Pons (tissue), 1 donor: Measurements from ENCODE around the gene UBE2G2.
"Not testable (repeated sequence)": the region's sequence is repeated elsewhere in the genome, so short reads cannot be mapped to it uniquely, and the experiment has no call there.

Source experiments
- DNase-seq: peaks from one replicate; pipeline ENCODE4 v3.0.0-alpha.2; 2016; ENCODE audit warnings: low spot score

UBE2G2 gene

DNA sequence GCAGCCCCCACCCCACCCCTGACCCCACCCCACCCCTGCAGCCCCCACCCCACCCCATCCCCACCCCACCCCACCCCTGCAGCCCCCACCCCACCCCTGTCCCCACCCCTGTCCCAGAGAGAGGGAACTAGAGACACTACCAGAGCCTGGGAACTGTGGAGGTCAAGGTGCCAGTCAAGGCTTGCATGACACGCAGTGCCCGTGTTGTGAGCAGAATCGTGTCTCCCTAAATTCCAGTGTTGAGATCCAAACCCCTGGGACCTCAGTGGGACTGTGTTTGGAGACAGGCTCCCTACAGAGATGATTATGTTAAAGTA, 34.7 kb upstream of the UBE2G2 start:
- DNase-seq = no peak

DNA sequence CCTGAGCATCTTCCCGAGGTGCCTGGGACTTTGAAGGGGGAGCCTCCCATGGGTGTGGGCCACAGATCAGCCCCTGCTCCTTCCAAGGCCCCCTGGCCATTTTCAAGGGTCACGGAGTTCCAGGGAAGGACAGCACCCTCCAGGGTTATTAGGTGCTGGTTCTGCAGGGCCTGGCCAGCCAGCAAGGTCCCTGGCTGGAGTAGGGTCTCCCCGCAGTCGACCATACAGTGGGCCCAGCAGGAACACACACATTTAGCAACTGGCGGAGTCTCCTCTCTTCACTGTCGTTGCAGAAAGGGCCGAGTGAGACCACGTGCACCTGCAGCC, 34.0 kb upstream of the UBE2G2 start:
- no peak for DNase-seq

DNA sequence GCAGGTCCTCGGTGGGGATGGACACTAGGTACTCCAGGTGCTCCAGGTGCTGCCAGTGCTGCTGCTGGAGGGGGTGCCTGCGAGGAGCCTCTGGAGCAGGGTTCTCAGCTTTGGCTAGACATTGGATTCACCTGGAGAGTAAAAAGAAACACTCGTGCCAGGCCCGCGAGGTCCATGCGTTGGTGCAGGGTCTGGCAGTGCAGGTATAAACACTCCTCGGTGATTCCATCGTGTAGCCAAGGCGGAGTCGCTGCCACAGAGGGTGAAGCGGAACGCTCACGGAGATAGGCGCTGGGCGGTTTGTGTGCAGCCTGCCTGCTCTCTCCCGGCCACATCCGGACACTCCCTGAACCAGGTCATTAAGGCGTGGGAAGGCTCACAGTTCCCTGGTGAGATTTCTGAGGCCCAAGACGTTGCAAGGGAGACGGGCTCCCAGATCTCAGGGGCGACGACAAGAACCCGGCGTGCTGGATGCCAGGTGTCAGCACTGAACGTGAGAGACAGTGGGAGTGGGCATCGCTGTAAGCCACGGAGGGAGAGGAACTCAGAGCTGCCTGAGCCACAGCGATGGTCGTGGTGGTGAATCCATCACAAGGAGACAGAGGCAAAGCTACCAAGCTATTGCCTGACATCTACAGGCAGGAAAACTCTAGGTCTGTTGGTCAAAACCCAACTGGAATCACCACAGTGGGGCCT, 33.5 kb upstream of the UBE2G2 start:
- no peak for DNase-seq

DNA sequence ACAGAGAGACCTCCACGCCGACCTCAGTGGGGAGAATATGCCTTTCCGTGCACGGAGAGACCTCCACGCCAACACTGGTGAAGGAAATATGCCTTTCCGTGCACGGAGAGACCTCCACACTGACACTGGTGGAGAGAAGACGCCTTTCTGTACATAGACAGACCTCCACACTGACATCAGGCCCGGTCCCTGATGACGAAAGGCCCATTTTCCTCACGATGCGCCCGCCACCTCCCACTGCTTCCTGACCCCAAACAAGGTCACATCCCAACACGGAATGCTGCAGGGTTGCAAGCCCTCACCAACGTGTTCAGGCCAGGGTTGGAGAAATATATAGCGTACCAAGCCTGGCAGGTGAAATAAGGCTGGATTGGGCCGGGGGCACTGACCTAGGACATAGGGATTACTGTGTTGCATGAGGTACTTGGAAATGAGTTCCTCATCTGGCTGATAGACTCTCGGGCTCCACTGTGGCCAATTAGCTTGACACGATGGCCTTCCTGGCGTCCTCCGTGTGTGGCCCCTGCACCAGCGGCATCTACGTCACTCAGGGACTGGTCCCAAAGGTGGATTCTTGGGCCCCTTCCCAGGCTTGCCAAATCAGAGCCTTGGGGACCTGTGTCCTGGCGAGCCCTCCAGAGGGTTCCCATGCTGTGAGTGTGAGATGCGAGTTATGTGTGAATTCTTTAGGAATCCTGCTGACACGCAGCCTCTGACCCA, 32.8 kb upstream of the UBE2G2 start:
- no peak for DNase-seq

DNA sequence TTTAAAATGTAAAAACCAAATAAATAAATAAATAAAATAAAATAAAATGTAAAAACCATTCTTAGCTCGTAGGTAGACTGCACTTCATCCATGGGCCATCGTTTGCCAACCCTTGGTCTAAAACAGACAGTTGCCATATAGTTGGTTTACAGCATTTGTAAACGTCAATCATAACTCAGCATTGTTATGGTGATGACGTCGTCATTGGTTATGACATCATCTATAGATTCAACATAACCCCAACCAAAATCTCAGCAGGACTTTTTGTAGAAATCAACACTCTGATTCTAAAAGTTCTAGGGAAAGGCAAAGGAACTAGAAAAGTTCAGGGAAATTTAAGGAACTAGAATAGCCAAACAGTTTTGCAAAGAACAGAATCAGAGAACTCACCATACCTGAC, 32.0 kb upstream of the UBE2G2 start:
- DNase-seq = no peak

DNA sequence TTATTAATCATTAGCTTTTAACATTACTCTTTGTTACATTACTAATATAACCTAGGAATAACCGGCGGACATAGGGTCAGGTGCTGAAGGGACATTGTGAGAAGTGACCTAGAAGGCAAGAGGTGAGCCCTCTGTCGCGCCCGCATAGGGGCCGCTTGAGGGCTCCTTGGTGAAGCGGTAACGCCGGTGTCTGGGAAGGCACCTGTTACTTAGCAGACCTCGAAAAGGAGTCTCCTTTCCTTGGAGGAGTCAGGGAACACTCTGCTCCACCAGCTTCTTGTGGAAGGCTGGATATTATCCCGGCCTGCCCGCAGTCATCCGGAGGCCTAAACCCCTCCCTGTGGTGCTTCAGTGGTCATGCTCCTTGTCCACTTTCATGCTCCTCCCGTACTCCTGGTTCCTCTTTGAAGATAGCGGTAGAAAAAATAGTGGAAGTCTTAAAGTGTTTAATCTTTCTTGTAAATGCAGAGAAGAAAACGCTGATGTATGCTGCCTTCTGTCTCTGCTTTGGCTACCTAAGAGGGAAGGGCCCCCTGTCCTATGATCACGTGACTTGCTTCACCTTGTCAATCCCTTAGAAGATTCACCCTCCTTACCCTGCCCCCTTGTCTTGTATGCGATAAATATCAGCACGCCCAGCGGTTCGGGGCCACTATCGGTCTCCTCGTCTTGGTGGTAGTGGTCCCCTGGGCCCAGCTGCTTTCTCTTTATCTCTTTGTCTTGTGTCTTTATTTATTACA, 31.1 kb upstream of the UBE2G2 start:
- not testable (repeated sequence) for DNase-seq

DNA sequence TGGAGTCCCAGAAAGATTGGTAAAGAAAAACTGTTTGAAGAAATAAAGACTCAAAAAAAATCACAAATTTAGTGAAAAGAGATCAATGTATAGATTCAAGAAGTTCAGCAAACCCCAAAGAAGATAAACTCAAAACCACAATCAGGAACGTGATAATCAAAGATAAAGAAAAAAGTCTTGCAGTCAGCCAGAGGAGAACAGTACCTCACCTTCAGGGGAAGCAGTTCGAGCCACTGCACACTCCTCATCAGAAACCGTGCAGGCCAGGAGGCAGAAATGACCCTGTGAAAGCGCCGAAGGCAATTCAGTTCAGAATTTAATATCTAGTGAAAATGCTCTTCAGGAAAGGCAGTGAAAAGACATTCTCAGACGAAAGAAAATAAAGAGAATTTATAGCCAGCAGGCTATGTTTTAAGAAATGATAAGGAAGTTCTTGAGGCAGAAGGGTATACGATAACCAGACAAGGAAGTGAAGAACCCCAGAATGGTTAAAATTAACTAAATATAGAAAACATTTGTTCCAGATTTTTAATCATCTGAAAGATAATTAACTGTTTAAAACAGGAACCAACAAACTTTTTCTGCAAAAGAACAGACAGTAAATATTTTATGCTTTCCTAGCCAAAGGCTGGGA, 29.7 kb upstream of the UBE2G2 start:
- no peak for DNase-seq

DNA sequence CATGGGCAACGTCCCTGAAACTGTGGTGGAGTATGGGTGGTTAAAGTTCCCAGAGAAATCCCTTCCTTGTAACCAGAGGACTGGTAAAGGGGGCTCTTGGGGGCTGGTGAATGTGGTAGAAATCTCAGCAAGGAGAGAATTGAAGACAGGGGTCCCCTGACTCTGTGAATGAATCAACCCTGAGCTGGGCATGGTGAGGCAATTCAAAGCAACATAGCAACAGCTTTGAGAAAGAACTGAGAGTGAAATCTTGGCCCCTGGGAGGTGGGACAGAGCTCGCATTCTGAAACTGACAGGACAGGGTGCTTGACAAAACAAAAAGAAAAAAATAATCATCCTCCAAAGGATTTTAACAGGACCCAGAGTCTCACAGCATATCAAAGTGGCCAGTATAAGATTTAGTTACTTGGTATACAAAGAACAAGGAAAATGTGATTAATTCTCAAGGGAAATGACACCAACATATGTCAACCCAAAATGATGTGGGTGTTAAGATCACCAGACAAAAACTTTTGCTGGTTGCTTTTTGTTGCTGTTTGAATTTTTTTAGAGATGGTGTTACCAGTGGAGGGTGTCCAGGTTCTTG, 28.0 kb upstream of the UBE2G2 start:
- DNase-seq = no peak

DNA sequence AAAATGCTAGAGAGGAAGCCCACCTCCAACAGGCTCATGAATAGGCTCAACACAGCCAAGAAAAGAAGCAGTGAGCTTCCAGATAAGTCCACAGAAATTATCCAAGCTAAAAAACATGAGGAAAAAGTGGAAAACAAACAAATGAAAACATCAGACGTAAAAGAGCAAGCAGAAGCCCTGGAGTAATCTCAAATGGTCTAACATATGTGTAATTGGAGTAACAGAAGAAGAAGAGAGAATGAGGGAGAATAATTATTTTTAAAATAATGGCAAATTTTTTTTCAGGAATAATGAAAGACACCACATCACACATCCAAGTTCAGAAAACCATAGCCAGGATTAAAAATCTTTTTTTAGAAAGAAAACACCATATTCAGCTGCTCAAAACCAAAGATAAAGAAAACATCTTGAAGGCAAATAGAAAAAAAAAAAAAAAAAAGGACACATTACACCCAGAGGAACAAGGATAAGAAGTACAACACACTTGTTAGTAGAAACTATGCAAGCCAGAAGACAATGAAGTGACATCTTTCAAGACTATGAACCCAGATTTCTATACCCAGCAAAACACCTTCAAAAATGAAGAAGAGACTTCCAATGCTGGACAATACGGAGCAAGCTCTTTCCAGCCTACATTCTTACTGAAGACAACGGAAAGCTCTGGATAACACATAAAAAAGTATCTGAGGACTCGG, 26.9 kb upstream of the UBE2G2 start:
- no peak for DNase-seq

DNA sequence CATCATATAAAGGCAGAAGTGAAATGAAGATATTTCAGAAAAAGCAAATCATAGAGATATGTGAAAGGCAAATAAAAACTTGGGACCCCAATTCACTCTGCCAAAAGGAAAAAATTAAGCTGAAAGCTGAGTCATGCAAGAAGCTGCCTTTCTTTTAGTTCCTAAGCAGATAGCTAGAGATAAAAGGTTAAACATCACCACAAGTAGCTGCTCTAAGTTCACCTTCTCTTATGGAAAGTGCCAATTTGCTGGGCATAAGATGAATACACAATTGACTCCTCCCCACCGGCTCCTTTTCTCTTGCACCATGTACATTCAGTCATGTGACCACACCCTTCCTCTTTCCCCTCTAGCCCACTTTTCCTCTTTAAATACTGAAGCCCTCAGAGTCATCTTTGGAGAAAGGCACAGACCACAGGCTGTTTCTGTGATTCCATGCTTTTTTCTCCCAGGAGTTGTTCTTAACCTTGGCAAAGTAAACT, 21.6 kb upstream of the UBE2G2 start:
- DNase-seq = no peak

DNA sequence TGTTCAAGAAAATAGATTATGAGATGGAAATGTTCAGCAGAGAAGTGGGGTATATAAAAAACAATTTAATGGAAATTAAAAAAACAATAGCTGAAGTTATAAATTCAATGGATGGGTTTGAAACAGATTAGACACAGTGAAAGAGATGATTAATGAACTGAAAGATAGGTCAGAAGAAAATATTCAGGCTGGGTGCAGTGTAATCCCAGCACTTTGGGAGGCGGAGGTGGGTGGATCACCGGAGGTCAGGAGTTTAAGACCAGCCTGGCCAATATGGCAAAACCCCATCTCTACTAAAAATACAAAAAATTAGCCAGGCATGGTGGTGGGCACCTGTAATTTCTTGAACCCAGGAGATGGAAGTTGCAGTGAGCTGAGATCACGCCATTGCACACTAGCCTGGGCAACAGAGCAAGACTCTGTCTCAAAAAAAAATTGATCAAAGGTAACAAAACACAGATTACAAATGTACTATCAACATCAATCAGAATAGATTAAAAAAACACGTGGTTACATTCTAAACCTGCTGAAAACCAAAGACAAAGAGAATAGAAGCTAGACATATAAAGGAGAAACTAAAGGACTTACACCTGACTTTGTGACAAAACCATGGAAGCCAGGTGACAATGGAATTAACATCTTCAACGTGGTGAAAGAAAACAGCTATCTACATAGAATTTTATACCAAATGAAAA, 21.0 kb upstream of the UBE2G2 start:
- DNase-seq = no peak

DNA sequence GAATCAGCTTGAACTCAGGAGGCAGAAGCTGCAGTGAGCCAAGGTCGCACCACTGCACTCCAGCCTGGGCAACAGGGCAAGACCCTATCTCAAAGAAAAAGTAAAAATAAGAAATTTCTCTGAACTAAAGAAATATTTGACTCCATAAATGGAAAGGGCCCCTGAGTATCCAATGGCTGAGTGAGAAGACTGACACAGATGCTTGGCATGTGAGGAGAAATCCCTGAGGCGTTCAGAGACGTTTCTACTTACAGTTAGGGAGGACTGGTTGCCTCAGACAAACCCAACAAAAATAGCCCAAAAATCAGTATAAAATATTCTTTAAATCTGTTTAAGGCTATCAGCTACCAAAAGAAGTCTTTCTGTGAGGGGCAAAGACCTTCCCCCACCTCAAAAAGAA, 19.2 kb upstream of the UBE2G2 start:
- DNase-seq = no peak

DNA sequence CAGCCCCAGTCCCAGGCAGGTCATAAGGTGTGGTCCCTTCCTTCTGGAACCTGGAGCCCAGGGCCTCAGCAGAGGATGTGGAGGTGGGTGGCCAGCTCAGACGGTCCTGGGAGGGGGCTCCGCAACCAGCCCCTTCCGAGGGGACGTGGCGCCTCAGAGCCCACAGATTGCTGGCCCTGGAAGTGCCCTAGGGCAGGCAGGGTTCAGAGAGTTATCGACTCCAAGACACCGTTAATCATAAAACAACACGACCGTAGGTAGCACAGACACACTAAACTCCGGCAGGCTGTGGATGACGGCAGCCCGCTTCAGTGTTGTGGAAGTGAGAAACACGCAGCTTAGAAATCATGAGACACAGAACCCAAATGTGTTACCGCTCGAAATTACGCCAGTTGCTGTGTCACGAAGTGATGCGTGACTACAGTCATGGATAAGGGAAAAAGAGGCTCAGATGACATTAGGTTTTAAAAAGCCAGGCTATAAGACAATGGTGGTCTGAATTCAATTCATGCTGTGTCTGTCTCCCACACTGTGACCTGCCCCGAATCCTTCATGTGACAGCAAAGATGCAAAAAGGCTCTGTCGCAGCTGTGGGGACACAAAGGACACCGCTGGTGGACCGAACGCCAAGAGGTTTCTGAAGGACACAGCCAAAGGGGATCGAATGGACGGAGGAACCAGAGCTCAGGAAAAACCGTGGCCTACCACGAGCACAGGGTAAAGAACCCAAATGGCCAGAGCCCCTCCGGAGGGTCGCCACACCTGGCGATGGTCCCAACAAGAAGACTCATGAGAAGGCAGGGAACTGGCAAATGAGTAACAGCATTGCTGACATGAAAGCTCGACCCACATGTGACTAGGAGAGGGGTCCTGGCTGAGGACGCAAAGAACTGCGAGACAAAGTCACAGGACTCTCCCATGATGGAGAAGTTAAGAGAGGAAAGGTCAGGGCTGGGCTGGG, 17.9 kb upstream of the UBE2G2 start:
- DNase-seq = no peak

DNA sequence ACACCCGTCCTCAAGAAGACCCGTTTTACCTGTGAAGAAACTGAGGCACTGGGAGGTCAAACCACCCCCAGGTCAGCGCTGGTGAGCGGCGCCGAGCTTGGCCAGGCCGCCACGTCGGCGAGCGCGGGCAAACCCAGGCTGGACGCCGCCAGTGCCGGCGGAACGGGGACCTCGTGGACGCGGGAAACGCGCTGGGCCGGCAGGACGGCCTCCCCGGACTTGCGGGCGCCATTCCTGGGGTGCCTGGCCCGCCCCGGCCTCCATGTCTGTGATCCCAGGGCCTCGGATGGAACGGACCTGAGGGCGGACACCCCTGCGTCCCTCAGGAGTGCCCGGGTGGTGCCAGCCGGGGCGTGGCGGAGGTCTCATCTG, 17.0 kb upstream of the UBE2G2 start:
- no peak for DNase-seq

DNA sequence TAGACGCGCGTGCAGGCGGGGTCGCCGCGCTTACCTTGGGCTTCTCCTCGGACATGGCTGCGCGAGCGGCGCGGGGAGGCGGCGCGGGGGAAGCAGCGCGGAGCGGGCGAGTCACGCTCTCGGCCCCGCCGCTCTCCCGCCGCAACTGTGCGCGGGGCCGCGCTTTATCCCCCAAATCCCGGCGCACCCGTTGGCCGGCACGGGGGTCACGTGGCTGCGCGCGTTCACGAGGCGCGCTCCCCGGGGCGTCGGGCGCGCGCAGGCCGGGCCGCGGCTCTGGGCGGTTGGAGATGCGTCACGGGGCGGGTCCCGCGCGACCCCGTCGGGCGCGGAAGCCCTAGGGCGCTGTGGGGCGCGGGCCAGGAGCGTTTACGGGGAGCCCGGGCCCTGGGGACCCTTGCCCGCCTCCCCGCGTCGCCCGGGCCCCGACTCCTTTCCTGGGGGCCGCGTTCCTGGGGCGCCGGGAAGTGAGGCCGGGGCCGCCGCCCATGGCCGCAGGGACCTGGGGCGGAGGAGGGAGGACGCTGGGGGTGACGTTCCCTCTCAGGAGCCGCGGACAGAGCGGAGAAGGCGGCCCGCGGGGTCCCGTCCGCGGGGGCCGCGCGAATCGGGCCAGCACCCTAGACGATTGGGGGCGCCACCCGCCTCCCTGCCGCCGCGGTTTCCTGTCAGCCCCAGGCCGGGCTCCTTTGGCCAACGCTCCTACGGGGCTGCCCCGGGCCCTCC, 16.5 kb upstream of the UBE2G2 start, which contains the start of gene SUMO3:
TSS of gene SUMO3 (minus strand) at position 149 of the 726 bp plus-strand sequence. CDS start at position 55, 94 bp downstream.
- peak; percentile 64 for DNase-seq

DNA sequence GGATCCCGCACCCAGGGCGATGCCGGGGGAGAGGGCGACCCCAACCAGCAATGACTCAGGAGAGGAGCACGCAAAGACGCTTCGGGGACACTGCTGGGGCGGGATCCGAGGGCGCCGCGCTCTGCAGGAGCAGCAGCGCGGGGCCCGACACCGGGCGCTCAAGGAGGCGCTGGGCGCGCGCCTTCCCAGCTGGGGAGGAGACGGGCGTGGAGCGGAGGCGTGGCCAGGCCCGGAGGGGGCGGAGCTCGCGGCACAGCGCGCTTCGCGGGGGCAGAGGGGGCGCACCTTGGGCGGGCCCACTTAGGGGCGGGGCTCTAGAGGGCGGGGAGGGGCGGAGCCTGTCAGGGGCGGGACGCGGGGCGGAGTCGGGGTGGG, 15.9 kb upstream of the UBE2G2 start:
- peak; percentile 83 for DNase-seq

DNA sequence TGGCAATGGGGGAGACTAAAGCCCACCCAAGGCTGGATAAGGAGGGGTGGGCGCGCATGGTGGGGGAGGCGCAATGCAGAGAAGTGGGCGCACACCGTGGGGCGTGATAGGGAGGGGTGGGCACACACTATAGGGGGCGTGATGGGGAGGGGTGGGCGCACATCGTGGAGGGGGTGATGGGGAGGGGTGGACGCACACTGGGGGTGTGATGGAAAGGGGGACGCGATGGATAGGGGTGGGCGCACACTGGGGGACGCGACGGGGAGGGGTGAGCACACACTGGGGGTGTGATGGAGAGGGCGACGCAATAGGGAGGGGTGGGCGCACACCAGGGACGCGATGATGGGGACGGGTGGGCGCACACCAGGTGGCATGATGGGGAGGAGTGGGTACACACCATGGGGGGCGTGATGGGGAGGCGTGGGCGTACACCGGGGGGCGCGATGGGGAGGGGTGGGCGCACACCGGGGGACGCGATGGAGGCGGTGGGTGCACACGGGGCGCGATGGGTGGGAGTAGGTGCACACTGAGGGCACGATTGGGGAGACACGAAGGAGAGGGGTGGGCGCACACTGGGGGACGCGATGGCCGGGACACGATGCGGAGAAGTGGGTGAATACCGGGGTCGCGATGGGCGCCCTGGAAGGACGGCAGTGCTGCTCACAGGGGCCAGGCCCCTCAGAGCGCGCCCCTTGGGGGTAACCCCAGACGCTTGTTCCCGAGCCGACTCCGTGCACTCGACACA, 15.3 kb upstream of the UBE2G2 start:
- DNase-seq = no peak

DNA sequence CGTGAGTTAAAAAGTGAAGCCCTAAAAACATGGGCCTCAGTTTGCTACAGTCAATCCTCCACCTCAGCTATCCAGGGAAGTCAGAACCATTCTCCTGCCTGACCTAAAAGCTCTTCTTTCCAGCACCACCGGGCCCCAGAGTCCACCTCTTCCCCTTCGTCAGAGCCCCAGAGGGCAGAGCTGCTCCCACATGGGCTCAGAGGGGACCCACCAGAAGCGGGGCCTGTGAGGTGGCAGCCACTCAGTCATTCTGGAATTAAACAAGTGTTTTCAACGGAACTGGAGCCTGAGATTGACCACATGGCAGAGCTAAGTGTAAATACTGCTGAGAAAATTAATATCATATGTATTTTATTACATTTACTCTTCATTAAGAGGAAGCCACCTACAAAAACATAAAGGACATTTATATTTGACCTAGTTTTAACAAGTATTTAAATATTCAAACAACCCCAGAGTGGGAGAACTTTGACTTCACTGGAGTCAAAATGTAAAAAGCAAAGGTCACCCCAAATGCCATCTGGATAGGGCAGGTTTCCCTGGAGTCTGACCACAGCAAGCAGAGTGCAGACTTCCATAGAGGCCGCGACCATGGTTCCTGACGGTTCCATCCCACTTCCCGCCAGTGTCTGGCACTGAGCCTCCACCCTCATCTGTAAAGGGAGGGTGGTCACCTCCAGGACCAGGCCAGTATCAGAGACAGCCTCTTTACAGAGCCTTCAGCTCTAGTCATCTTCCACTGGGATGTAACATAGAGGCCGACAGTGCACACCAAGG, 14.4 kb upstream of the UBE2G2 start:
- DNase-seq = no peak
